ENCODE data around the gene FAM209B.

FAM209B gene

DNA sequence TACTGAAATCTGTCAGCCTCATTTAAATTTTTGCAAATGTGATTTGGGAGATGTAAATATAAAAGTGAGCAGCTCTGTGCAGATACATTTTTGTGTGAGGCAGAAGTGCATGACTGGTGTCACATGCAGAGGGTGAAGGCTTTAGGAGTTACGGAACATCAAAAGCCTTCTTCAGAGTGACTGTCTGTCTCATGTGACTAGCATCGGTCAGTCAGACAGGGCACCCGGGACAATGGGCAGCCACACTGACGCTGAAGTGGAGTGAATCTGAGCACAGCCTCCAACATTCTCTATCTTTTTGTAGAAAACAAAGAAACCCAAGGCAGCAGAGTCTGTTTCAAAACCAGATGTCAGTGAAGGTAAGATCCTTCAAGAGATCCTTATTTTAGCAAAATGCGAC lies 16.4 kb upstream of the FAM209B start:
- Histone ChIP-seq H3K36me3 (ENCODE audit: control insufficient read depth, low read length) (peaks cover 44% of the 10 kb centered on the region), H3K27ac (ENCODE audit: low read depth, low read length) (no peak overlapping the region)

DNA sequence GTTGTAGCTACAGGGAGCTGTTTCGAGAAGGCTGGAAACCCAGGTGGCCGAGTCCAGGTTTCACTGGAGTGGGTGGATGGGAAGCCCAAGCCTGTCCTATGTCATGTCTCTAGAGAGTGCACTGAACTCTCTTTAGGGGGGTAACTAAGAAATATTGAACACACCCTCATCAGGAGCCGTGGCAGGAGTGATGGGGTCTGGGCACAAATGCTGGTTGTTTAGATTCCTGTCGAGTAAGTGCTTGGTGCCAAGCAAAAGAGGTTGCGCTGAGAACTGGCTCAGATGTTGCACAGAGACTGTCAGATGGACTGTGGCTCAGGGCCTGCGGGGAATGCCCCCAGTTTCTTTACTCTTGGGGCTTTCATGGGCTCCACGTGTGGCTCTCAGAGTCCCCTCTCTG lies 15.8 kb upstream of the FAM209B start:
- peaks cover 44% of the 10 kb centered on the region for H3K36me3 ChIP-seq (ENCODE audit: control insufficient read depth, low read length)
- H3K4me1 ChIP-seq (ENCODE audit: control insufficient read depth, low read length), result no peaks in the 10 kb centered on the region
- peaks cover 9% of the 10 kb centered on the region; the same call in 1 of the 2 replicates for H3K9me3 ChIP-seq (ENCODE audit: control insufficient read depth, insufficient read depth, low read length)
- no peaks in the 10 kb centered on the region for H3K9me2 ChIP-seq (replicated peaks; ENCODE audit: control insufficient read depth, low read length)
- no peaks in the 10 kb centered on the region for H3K79me2 ChIP-seq (ENCODE audit: control insufficient read depth, low read length)
- H3K4me2 ChIP-seq (ENCODE audit: low read length), result no peak overlapping the region
- no peak overlapping the region for H3K4me3 ChIP-seq (ENCODE audit: low read length)
- no peaks in the 10 kb centered on the region for H3F3A ChIP-seq (ENCODE audit: control insufficient read depth, insufficient read depth)
- H3K27me3 ChIP-seq (ENCODE audit: control insufficient read depth, low read length), result no peaks in the 10 kb centered on the region
- no peak for TF ChIP-seq EZH2phosphoT487 (IDR thresholded peaks at IDR 0.05; ENCODE audit: borderline replicate concordance, low read length)
- TF ChIP-seq, protein P1, sequence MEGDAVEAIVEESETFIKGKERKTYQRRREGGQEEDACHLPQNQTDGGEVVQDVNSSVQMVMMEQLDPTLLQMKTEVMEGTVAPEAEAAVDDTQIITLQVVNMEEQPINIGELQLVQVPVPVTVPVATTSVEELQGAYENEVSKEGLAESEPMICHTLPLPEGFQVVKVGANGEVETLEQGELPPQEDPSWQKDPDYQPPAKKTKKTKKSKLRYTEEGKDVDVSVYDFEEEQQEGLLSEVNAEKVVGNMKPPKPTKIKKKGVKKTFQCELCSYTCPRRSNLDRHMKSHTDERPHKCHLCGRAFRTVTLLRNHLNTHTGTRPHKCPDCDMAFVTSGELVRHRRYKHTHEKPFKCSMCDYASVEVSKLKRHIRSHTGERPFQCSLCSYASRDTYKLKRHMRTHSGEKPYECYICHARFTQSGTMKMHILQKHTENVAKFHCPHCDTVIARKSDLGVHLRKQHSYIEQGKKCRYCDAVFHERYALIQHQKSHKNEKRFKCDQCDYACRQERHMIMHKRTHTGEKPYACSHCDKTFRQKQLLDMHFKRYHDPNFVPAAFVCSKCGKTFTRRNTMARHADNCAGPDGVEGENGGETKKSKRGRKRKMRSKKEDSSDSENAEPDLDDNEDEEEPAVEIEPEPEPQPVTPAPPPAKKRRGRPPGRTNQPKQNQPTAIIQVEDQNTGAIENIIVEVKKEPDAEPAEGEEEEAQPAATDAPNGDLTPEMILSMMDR (IDR thresholded peaks at IDR 0.05; ENCODE audit: low read depth, low read length, poor library complexity, severe bottlenecking), result no peak
- H3K27ac ChIP-seq (ENCODE audit: low read depth, low read length), result no peak overlapping the region
- H4K20me1 ChIP-seq (ENCODE audit: control insufficient read depth, insufficient read depth, low read depth, low read length), result no peaks in the 10 kb centered on the region

More for the DNA sequence above, 16.4 kb upstream of the FAM209B start:
- no peak overlapping the region for H3K4me3 ChIP-seq (ENCODE audit: low read length)
- no peaks in the 10 kb centered on the region for H3K4me1 ChIP-seq (ENCODE audit: control insufficient read depth, low read length)
- H3K27me3 ChIP-seq (ENCODE audit: control insufficient read depth, low read length), result no peaks in the 10 kb centered on the region
- no peaks in the 10 kb centered on the region for H3F3A ChIP-seq (ENCODE audit: control insufficient read depth, insufficient read depth)
- no peaks in the 10 kb centered on the region for H3K79me2 ChIP-seq (ENCODE audit: control insufficient read depth, low read length)
- TF ChIP-seq, protein P1 (IDR thresholded peaks at IDR 0.05; ENCODE audit: low read depth, low read length, poor library complexity, severe bottlenecking), result no peak
- no peak for TF ChIP-seq EZH2phosphoT487 (IDR thresholded peaks at IDR 0.05; ENCODE audit: borderline replicate concordance, low read length)
- H3K9me3 ChIP-seq (ENCODE audit: control insufficient read depth, insufficient read depth, low read length), result peaks cover 9% of the 10 kb centered on the region; the same call in 1 of the 2 replicates
- H3K4me2 ChIP-seq (ENCODE audit: low read length), result no peak overlapping the region
- no peaks in the 10 kb centered on the region for H3K9me2 ChIP-seq (replicated peaks; ENCODE audit: control insufficient read depth, low read length)
- H4K20me1 ChIP-seq (ENCODE audit: control insufficient read depth, insufficient read depth, low read depth, low read length), result no peaks in the 10 kb centered on the region

DNA sequence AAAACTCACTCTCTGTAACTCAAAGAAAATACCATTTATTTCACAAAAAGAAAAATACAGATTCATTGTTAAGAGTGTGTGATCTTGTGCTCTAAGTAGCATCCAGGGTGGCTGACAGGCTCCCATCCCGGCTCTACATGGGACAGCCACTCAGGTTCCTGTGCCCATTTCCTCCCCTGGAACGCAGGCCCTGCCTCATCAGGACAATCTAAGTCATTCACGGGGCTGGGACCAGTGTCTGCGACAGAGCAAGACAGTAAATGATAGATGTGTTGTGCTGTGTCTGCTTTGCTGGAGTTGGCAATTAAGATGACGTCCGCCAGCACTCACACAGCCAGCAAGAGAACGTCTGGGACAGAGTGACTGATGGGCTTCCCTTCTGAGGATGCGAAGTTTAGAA lies 15.4 kb upstream of the FAM209B start:
- Histone ChIP-seq H3K4me3 (ENCODE audit: low read length) (no peak overlapping the region), H3F3A (ENCODE audit: control insufficient read depth, insufficient read depth) (no peaks in the 10 kb centered on the region), H3K4me2 (ENCODE audit: low read length) (no peak overlapping the region), H3K4me1 (ENCODE audit: control insufficient read depth, low read length) (no peaks in the 10 kb centered on the region), H3K79me2 (ENCODE audit: control insufficient read depth, low read length) (no peaks in the 10 kb centered on the region), H3K36me3 (ENCODE audit: control insufficient read depth, low read length) (peaks cover 44% of the 10 kb centered on the region), H3K9me2 (replicated peaks; ENCODE audit: control insufficient read depth, low read length) (no peaks in the 10 kb centered on the region), H3K27ac (ENCODE audit: low read depth, low read length) (no peak overlapping the region), H3K27me3 (ENCODE audit: control insufficient read depth, low read length) (no peaks in the 10 kb centered on the region), H4K20me1 (ENCODE audit: control insufficient read depth, insufficient read depth, low read depth, low read length) (no peaks in the 10 kb centered on the region), H3K9me3 (ENCODE audit: control insufficient read depth, insufficient read depth, low read length) (peaks cover 9% of the 10 kb centered on the region; the same call in 1 of the 2 replicates)
- no peak for TF ChIP-seq EZH2phosphoT487 (IDR thresholded peaks at IDR 0.05; ENCODE audit: borderline replicate concordance, low read length)
- TF ChIP-seq, protein P1 (IDR thresholded peaks at IDR 0.05; ENCODE audit: low read depth, low read length, poor library complexity, severe bottlenecking), result no peak

Measured in DOHH2 (cell line).